ENCODE data around the gene PLCG2. TPM values are rescaled to one million over a fixed set of nuclear protein-coding genes. Genes with fewer than 3 reads are reported as not detected.

Gene PLCG2
- total and polyA plus RNA-seq, 2 donors from 2014 or later: 50.7 to 55.6 TPM

DNA sequence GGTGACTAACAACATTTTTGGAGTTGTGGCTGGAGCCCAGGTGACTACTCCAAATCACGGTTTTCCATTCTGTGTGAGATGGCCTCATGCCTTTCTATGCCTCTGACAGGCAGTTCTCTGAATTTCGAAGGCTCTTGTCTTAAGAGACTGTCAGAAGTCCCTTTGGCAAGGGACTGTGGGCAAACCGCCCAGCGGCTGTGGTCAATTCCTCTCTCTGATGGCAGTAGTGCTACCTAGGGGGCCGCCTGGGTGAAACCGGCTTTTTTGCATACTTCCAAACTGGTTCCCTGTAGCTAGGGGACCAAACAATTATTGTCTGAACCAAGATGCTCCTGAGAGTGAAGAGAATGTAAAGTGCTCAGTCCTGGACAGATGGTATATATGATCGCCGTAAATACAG lies 145.9 kb downstream of the PLCG2 start:
- FAIRE-seq (no peak), DNase-seq (no peak)
- Histone ChIP-seq H3K4me3 (ENCODE audit: low read length in 3 of 3) (no peak overlapping the region), H3K9me3 (ENCODE audit: control insufficient read depth in 2 of 3, insufficient read depth in 1 of 3, low read length in 3 of 3) (no peaks in the 10 kb centered on the region), H3K9ac (ENCODE audit: low read length in 3 of 3) (no peak overlapping the region), H3K4me1 (ENCODE audit: control insufficient read depth in 2 of 3, insufficient read depth in 2 of 3, low read depth in 1 of 3, low read length in 3 of 3) (no peaks in the 10 kb centered on the region), H3K36me3 (ENCODE audit: control insufficient read depth in 2 of 3, insufficient read depth in 3 of 3, low read length in 3 of 3) (peaks cover 0 to 41% (median 34%) of the 10 kb centered on the region in 3 donors), H3K27ac (ENCODE audit: low read depth in 2 of 2, low read length in 2 of 2) (no peak overlapping the region), H3K27me3 (ENCODE audit: control insufficient read depth, insufficient read depth, low read length) (no peaks in the 10 kb centered on the region)
- TF ChIP-seq, protein P1, sequence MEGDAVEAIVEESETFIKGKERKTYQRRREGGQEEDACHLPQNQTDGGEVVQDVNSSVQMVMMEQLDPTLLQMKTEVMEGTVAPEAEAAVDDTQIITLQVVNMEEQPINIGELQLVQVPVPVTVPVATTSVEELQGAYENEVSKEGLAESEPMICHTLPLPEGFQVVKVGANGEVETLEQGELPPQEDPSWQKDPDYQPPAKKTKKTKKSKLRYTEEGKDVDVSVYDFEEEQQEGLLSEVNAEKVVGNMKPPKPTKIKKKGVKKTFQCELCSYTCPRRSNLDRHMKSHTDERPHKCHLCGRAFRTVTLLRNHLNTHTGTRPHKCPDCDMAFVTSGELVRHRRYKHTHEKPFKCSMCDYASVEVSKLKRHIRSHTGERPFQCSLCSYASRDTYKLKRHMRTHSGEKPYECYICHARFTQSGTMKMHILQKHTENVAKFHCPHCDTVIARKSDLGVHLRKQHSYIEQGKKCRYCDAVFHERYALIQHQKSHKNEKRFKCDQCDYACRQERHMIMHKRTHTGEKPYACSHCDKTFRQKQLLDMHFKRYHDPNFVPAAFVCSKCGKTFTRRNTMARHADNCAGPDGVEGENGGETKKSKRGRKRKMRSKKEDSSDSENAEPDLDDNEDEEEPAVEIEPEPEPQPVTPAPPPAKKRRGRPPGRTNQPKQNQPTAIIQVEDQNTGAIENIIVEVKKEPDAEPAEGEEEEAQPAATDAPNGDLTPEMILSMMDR (IDR thresholded peaks at IDR 0.05; ENCODE audit: borderline replicate concordance, extremely low read depth, insufficient read depth): no peak
- intact Hi-C loops (cut with DNase I): no loop called here

- Histone ChIP-seq H3K27me3 (ENCODE audit: control insufficient read depth, insufficient read depth, low read length) (no peaks in the 10 kb centered on the region), H3K4me1 (ENCODE audit: control insufficient read depth in 2 of 3, insufficient read depth in 2 of 3, low read depth in 1 of 3, low read length in 3 of 3) (no peaks in the 10 kb centered on the region), H3K4me3 (ENCODE audit: low read length in 3 of 3) (no peak overlapping the region), H3K27ac (ENCODE audit: low read depth in 2 of 2, low read length in 2 of 2) (no peak overlapping the region), H3K9me3 (ENCODE audit: control insufficient read depth in 2 of 3, insufficient read depth in 1 of 3, low read length in 3 of 3) (no peaks in the 10 kb centered on the region), H3K36me3 (ENCODE audit: control insufficient read depth in 2 of 3, insufficient read depth in 3 of 3, low read length in 3 of 3) (peaks cover 0 to 43% (median 32%) of the 10 kb centered on the region in 3 donors), H3K9ac (ENCODE audit: low read length in 3 of 3) (no peak overlapping the region)
- DNase-seq (no peak), FAIRE-seq (no peak)
- TF ChIP-seq, protein P1 (IDR thresholded peaks at IDR 0.05; ENCODE audit: borderline replicate concordance, extremely low read depth, insufficient read depth): no peak
- intact Hi-C loops (cut with DNase I): no loop called here
Measured at GRCh38 chr16:81926036-81926435, 146.9 kb downstream of the PLCG2 start.

- Histone ChIP-seq H3K27ac (ENCODE audit: low read depth in 2 of 2, low read length in 2 of 2) (no peak overlapping the region), H3K27me3 (ENCODE audit: control insufficient read depth, insufficient read depth, low read length) (no peaks in the 10 kb centered on the region), H3K4me3 (ENCODE audit: low read length in 3 of 3) (no peak overlapping the region), H3K9me3 (ENCODE audit: control insufficient read depth in 2 of 3, insufficient read depth in 1 of 3, low read length in 3 of 3) (no peaks in the 10 kb centered on the region), H3K36me3 (ENCODE audit: control insufficient read depth in 2 of 3, insufficient read depth in 3 of 3, low read length in 3 of 3) (peaks cover 0 to 42% (median 36%) of the 10 kb centered on the region in 3 donors), H3K4me1 (ENCODE audit: control insufficient read depth in 2 of 3, insufficient read depth in 2 of 3, low read depth in 1 of 3, low read length in 3 of 3) (no peaks in the 10 kb centered on the region), H3K9ac (ENCODE audit: low read length in 3 of 3) (no peak overlapping the region)
- intact Hi-C loops (cut with DNase I): no loop called here
- TF ChIP-seq, protein P1 (IDR thresholded peaks at IDR 0.05; ENCODE audit: borderline replicate concordance, extremely low read depth, insufficient read depth): no peak
- DNase-seq (no peak), FAIRE-seq (no peak)
Measured at GRCh38 chr16:81927561-81928185, 148.6 kb downstream of the PLCG2 start.

Data from kidney (tissue), 14 donors.